Spleen (tissue), 11 donors: ENCODE measurements around the gene CLTA. TPM values are rescaled to one million over a fixed set of nuclear protein-coding genes. Genes with fewer than 3 reads are reported as not detected.
"Not testable (repeated sequence)": the region's sequence is repeated elsewhere in the genome, so short reads cannot be mapped to it uniquely, and the experiment has no call there.

Experiments
- DNase-seq: peaks from one replicate; pipeline ENCODE4 v3.0.0-alpha.2; 2020
- H3K27ac ChIP-seq, 8 donors: fragments of 200-600 bp; sonication (generic) in 7 of 8; 1 replicate in 4 of 8; 2 replicates in 4 of 8; pipeline versions ENCODE4 v1.5.0 to v1.8.0; 2016 to 2021; ENCODE audit warnings: inconsistent platforms in 4 of 8, mild to moderate bottlenecking in 4 of 8, moderate library complexity in 1 of 8
- H3K27me3 ChIP-seq, 7 donors: fragments of 200-600 bp; sonication (generic) in 6 of 7; replicated peaks in 1 of 7; 1 replicate in 4 of 7; 2 replicates in 3 of 7; pipeline versions ENCODE4 v1.5.0 to v1.8.0; 2016 to 2021; ENCODE audit warnings: inconsistent platforms in 3 of 7, mild to moderate bottlenecking in 1 of 7
- H3K36me3 ChIP-seq, 6 donors: fragments of 200-600 bp; sonication (generic) in 5 of 6; 1 replicate in 4 of 6; 2 replicates in 2 of 6; pipeline versions ENCODE4 v1.5.0 to v1.8.0; 2016 to 2021; ENCODE audit warnings: inconsistent platforms in 2 of 6
- H3K4me1 ChIP-seq, 6 donors: fragments of 200-600 bp; sonication (generic) in 5 of 6; 1 replicate in 3 of 6; 2 replicates in 3 of 6; pipeline versions ENCODE4 v1.5.0 to v1.8.0; 2016 to 2021; ENCODE audit warnings: inconsistent platforms in 3 of 6
- H3K4me3 ChIP-seq, 8 donors: fragments of 200-600 bp; sonication (generic) in 7 of 8; 1 replicate in 4 of 8; 2 replicates in 4 of 8; pipeline versions ENCODE4 v1.5.0 to v1.8.0; 2016 to 2021; ENCODE audit warnings: inconsistent platforms in 4 of 8, mild to moderate bottlenecking in 4 of 8, moderate library complexity in 2 of 8
- H3K9me3 ChIP-seq, 8 donors: fragments of 200-600 bp; sonication (generic) in 7 of 8; 1 replicate in 4 of 8; 2 replicates in 4 of 8; pipeline versions ENCODE4 v1.5.0 to v1.8.0; 2016 to 2021; ENCODE audit warnings: inconsistent platforms in 4 of 8
- CTCF ChIP-seq, 11 experiments: fragments of 200-600 bp in 7 of 11; fragments of 450-650 bp in 4 of 11; sonication (generic) in 4 of 11; IDR thresholded peaks in 8 of 11; conservative IDR thresholded peaks in 3 of 11; 1 replicate in 7 of 11; 2 replicates in 4 of 11; pipeline versions ENCODE4 v1.4.0 to v1.8.0; 2016 to 2021; ENCODE audit warnings: antibody characterized with exemption in 11 of 11, inconsistent platforms in 4 of 11, mild to moderate bottlenecking in 1 of 11
- POLR2A ChIP-seq, 3 donors: fragments of 450-650 bp; IDR thresholded peaks; one replicate each; pipeline ENCODE4 v1.5.1; 2017; ENCODE audit warnings: antibody characterized with exemption in 3 of 3, mild to moderate bottlenecking in 1 of 3
- POLR2AphosphoS5 ChIP-seq, 3 donors: sonication (generic); formaldehyde crosslinking; IDR thresholded peaks; one replicate each; pipeline ENCODE4 v1.5.1; 2017; ENCODE audit warnings: antibody characterized with exemption in 3 of 3
- WGBS, 5 donors: extraction: QIAGEN DNeasy Blood & Tissue Kit in 3 of 5; methylation state at CpG; one replicate each; pipeline versions ENCODE4 v1.1.5 to v1.1.7; 2013 to 2018; 5-methylcytosine and 5-hydroxymethylcytosine counted together
- intact Hi-C: fragments of 100-400 bp; cut with DNase I; formaldehyde crosslinking; loops from one replicate; pipeline ENCODE4 v1.15.0; 2023; ENCODE audit warnings: low total_unique reads
- polyA plus RNA-seq, 3 donors: library from polyadenylated mRNA; stranded (reverse); fragments of 200-250 nt; gene quantifications; one replicate each; pipeline ENCODE4 v1.2.1, GENCODE V29; 2013
- total RNA-seq, 7 donors: library from RNA; depleted of rRNA in 3 of 7; stranded (reverse); fragments of >200 nt in 3 of 7; fragmentation: NEBNext Ultra II Directional in 4 of 7; extraction: Animal tissue kit (Norgen Biotek cat#: 25700) in 4 of 7; gene quantifications; one replicate each; pipeline versions ENCODE4 v1.1.0 to v1.2.1, GENCODE V29; 2016 to 2021
- donor health status: healthy with polysubstance abuse.
- donor health status: DM: no; HTN: no; CAD: no; lungs with moderate emphysema.
- donor health status: DM: no; HTN: no; CAD: no.
- donor health status: Bipolar disorder and iron deficiency.
- donor health status: healthy.
- donor health status: DM: no; HTN: no; CAD: no.
- donor health status: DM: yes; HTN: yes; CAD: no.

CLTA gene
- total and polyA plus RNA-seq, 10 donors = 92.0 to 176 (median 137) TPM

DNA sequence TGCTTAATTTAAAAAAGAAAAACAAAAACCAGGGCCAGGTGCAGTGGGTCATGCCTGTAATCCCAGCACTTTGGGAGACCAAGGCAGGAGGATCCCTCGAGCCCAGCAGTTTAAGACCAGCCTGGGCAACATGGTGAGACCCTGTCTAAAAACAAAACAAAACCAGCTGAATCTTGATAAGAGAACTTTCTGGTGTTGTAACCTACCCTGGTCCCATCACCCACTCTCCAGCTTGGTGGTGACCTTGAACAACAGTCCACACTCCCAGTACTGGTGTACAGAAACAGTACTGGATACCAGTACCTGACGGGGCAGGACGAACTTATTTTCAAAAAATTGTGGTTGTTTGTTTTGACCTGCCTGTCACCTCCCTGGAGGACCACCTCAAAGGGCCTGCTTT lies 30.9 kb downstream of the CLTA start:
- intact Hi-C loops = no loop called here
- DNase-seq = no peak
- Histone ChIP-seq H3K27ac (no peak overlapping the region), H3K4me3 (no peak overlapping the region), H3K36me3 (peaks cover 6 to 100% (median 92%) of the 10 kb centered on the region in 6 donors), H3K27me3 (no peaks in the 10 kb centered on the region), H3K4me1 (peaks cover 0 to 17% (median 2%) of the 10 kb centered on the region in 6 donors), H3K9me3 (peaks cover 0 to 13% (median 8%) of the 10 kb centered on the region in 8 donors)
- TF ChIP-seq POLR2AphosphoS5 (IDR thresholded peaks at IDR 0.05) = no peak
- TF ChIP-seq CTCF (IDR thresholded peaks at IDR 0.05 in 8 of 11, conservative IDR thresholded peaks at IDR 0.05 in 3 of 11) = no peak
- TF ChIP-seq POLR2A (IDR thresholded peaks at IDR 0.05) = no peak
- 93 to 99% (median 98%) methylated on average over 3 of the region's 3 CpGs for WGBS, 5 donors

GRCh38 chr9:36222449-36222848 lies 31.7 kb downstream of the CLTA start:
- no peak for DNase-seq
- 94 to 100% (median 100%) methylated on average over 1 of the region's 1 CpG for WGBS, 5 donors
- no peak for TF ChIP-seq POLR2A (IDR thresholded peaks at IDR 0.05)
- TF ChIP-seq POLR2AphosphoS5 (IDR thresholded peaks at IDR 0.05) = no peak
- TF ChIP-seq CTCF (IDR thresholded peaks at IDR 0.05 in 8 of 11, conservative IDR thresholded peaks at IDR 0.05 in 3 of 11) = no peak
- H3K27ac ChIP-seq = no peak overlapping the region
- peaks cover 0 to 13% (median 8%) of the 10 kb centered on the region in 8 donors for H3K9me3 ChIP-seq
- peaks cover 6 to 100% (median 92%) of the 10 kb centered on the region in 6 donors for H3K36me3 ChIP-seq
- no peak overlapping the region for H3K4me3 ChIP-seq
- H3K27me3 ChIP-seq = no peaks in the 10 kb centered on the region
- H3K4me1 ChIP-seq = peaks cover 0 to 13% (median 2%) of the 10 kb centered on the region in 6 donors
- intact Hi-C loops = no loop called here

DNA sequence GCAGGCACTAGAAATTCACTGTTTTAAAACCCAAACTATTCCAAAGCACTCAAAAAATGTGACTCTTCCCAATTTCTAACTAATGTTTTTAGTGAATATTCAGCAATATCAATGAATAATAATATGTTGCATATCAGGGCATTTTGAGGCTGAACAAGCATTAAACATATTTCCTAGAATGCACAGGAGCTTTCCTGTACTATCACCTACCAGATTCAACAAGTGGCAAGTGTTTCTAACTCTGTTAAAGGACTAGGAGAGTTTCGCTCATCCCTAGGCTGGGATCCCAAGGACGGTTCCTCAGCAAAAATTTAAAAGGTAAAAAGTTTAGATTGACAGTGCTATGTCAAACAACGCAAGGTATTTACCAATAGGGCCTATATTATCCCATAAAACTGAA lies 46.5 kb downstream of the CLTA start:
- Histone ChIP-seq H3K27me3 (no peaks in the 10 kb centered on the region), H3K27ac (no peak overlapping the region), H3K4me1 (no peaks in the 10 kb centered on the region), H3K36me3 (peaks cover 0 to 85% (median 45%) of the 10 kb centered on the region in 6 donors), H3K9me3 (no peaks in the 10 kb centered on the region), H3K4me3 (no peak overlapping the region)
- TF ChIP-seq CTCF (IDR thresholded peaks at IDR 0.05 in 8 of 11, conservative IDR thresholded peaks at IDR 0.05 in 3 of 11) (no peak), POLR2AphosphoS5 (IDR thresholded peaks at IDR 0.05) (no peak), POLR2A (IDR thresholded peaks at IDR 0.05) (no peak)
- no peak for DNase-seq
- WGBS, 5 donors = 95 to 98% (median 96%) methylated on average over 3 of the region's 3 CpGs
- intact Hi-C loops = no loop called here

GRCh38 chr9:36239205-36239604 lies 48.5 kb downstream of the CLTA start:
- H3K36me3 ChIP-seq = peaks cover 0 to 85% (median 41%) of the 10 kb centered on the region in 6 donors
- H3K9me3 ChIP-seq, H3K4me3 ChIP-seq, H3K4me1 ChIP-seq, H3K27ac ChIP-seq, H3K27me3 ChIP-seq, DNase-seq, intact Hi-C loops: not testable (repeated sequence)
- 96 to 99% (median 98%) methylated on average over 7 of the region's 7 CpGs for WGBS, 5 donors

DNA sequence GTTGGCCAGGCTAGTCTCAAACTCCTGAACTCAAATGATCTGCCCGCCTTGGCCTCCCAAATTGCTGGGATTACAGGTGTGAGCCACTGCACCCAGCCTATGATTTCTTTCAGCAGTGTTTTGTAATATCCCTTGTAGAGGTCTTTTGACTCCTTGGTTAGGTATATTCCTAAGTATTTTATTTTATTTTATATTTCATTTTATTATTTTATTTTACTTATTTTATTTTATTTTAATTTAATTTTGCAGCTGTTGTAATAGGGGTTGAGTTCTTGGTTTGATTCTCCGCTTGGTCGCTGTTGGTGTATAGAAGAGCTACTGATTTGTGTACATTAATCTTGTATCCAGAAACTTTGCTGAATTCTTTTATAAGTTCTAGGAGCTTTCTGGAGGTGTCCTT lies 49.0 kb downstream of the CLTA start:
- not testable (repeated sequence) for DNase-seq, H3K27ac ChIP-seq, H3K4me1 ChIP-seq, H3K4me3 ChIP-seq, H3K9me3 ChIP-seq, H3K27me3 ChIP-seq
- WGBS, 5 donors = 98 to 100% (median 99%) methylated on average over 3 of the region's 3 CpGs
- intact Hi-C loops = loop anchor here (10.0 kb wide), 1 partner anchor 95 kb away; no protein-coding TSS in a partner anchor
- peaks cover 0 to 84% (median 42%) of the 10 kb centered on the region in 6 donors for H3K36me3 ChIP-seq
